OCI-LY3 (cell line): ENCODE data around the gene DAPP1.

Source experiments
- CTCF ChIP-seq: fragments of 200-600, 300-600 bp; sonication (generic); IDR thresholded peaks from 2 replicates; pipeline ENCODE4 v1.5.1; 2014; ENCODE audit warnings: antibody characterized with exemption, low read length, low read depth
- EZH2phosphoT487 ChIP-seq: fragments of 200-600 bp; shearing (Covaris generic); IDR thresholded peaks from 2 replicates; pipeline ENCODE4 v1.6.1; 2018; ENCODE audit warnings: antibody characterized with exemption, mixed run types, low read depth

GRCh38 chr4:99875071-99875470, 58.4 kb downstream of the DAPP1 start:
- TF ChIP-seq CTCF (no peak), EZH2phosphoT487 (no peak)
